Mucosa of rectum (tissue), 2 donors: ENCODE data around the gene E2F3.

ENCODE experiments used
- H3K27ac ChIP-seq, 2 donors: one replicate each; pipeline ENCODE4 v1.7.0; 2013; ENCODE audit warnings: inconsistent platforms in 2 of 2, low read depth in 2 of 2, low read length in 2 of 2
- H3K27me3 ChIP-seq, 2 donors: one replicate each; pipeline ENCODE4 v1.7.0; 2013; ENCODE audit warnings: low read length in 2 of 2; ENCODE audit not compliant: control insufficient read depth in 2 of 2, insufficient read depth in 2 of 2
- H3K36me3 ChIP-seq, 2 donors: one replicate each; pipeline ENCODE4 v1.7.0; 2013; ENCODE audit warnings: low read length in 2 of 2; ENCODE audit not compliant: control insufficient read depth in 2 of 2, insufficient read depth in 2 of 2
- H3K4me1 ChIP-seq, 2 donors: one replicate each; pipeline ENCODE4 v1.7.0; 2013; ENCODE audit warnings: low read length in 2 of 2, mild to moderate bottlenecking in 1 of 2; ENCODE audit not compliant: control insufficient read depth in 2 of 2, insufficient read depth in 2 of 2
- H3K4me3 ChIP-seq, 2 donors: one replicate each; pipeline ENCODE4 v1.7.0; 2013; ENCODE audit warnings: low read length in 2 of 2
- H3K9ac ChIP-seq, 2 donors: one replicate each; pipeline ENCODE4 v1.7.0; 2013; ENCODE audit warnings: low read length in 2 of 2, low read depth in 1 of 2, mild to moderate bottlenecking in 1 of 2
- H3K9me3 ChIP-seq, 2 donors: one replicate each; pipeline ENCODE4 v1.7.0; 2013; ENCODE audit warnings: low read length in 2 of 2; ENCODE audit not compliant: control insufficient read depth in 2 of 2
- donor health status: healthy.
- donor health status: Normal muscosa, but diverticular disease.

The E2F3 gene

GRCh38 chr6:20427856-20428255 is 26.2 kb downstream of the E2F3 start:
- Histone ChIP-seq H3K36me3 (peaks cover 0 to 3% of the 10 kb centered on the region in 2 donors), H3K4me1 (peaks cover 11 to 18% of the 10 kb centered on the region in 2 donors), H3K9me3 (no peaks in the 10 kb centered on the region), H3K9ac (no peak overlapping the region), H3K4me3 (peak overlapping the region in 1 of 2 donors; percentile 4), H3K27me3 (no peaks in the 10 kb centered on the region), H3K27ac (peak overlapping the region; percentile 28 to 64)

- H3K27ac ChIP-seq, result no peak overlapping the region
- peaks cover 2% of the 10 kb centered on the region in 2 donors for H3K4me1 ChIP-seq
- no peak overlapping the region for H3K4me3 ChIP-seq
- H3K36me3 ChIP-seq, result peaks cover 0 to 3% of the 10 kb centered on the region in 2 donors
- no peaks in the 10 kb centered on the region for H3K9me3 ChIP-seq
- no peak overlapping the region for H3K9ac ChIP-seq
- H3K27me3 ChIP-seq, result no peaks in the 10 kb centered on the region
Observed at GRCh38 chr6:20432692-20433091, 31.0 kb downstream of the E2F3 start.

GRCh38 chr6:20433321-20433720 is 31.6 kb downstream of the E2F3 start:
- no peak overlapping the region for H3K27ac ChIP-seq
- no peak overlapping the region for H3K9ac ChIP-seq
- peaks cover 0 to 2% of the 10 kb centered on the region in 2 donors for H3K4me1 ChIP-seq
- no peaks in the 10 kb centered on the region for H3K9me3 ChIP-seq
- peaks cover 0 to 3% of the 10 kb centered on the region in 2 donors for H3K36me3 ChIP-seq
- H3K4me3 ChIP-seq, result no peak overlapping the region
- no peaks in the 10 kb centered on the region for H3K27me3 ChIP-seq

GRCh38 chr6:20433929-20434328 is 32.2 kb downstream of the E2F3 start:
- Histone ChIP-seq H3K4me1 (peaks cover 0 to under 1% of the 10 kb centered on the region in 2 donors), H3K36me3 (peaks cover 0 to 3% of the 10 kb centered on the region in 2 donors), H3K27ac (no peak overlapping the region), H3K9ac (no peak overlapping the region), H3K4me3 (no peak overlapping the region), H3K27me3 (no peaks in the 10 kb centered on the region), H3K9me3 (no peaks in the 10 kb centered on the region)

- Histone ChIP-seq H3K4me1 (no peaks in the 10 kb centered on the region), H3K36me3 (peaks cover 0 to 5% of the 10 kb centered on the region in 2 donors), H3K9me3 (no peaks in the 10 kb centered on the region), H3K27ac (no peak overlapping the region), H3K27me3 (no peaks in the 10 kb centered on the region), H3K9ac (no peak overlapping the region), H3K4me3 (no peak overlapping the region)
Observed at GRCh38 chr6:20434766-20435165, 33.1 kb downstream of the E2F3 start.

GRCh38 chr6:20436719-20437118 is 35.0 kb downstream of the E2F3 start:
- H3K4me1 ChIP-seq, result no peaks in the 10 kb centered on the region

GRCh38 chr6:20437639-20438038 is 36.0 kb downstream of the E2F3 start:
- no peaks in the 10 kb centered on the region for H3K9me3 ChIP-seq
- H3K36me3 ChIP-seq, result peaks cover 0 to 5% of the 10 kb centered on the region in 2 donors
- H3K4me3 ChIP-seq, result no peak overlapping the region
- no peak overlapping the region for H3K27ac ChIP-seq
- H3K4me1 ChIP-seq, result no peaks in the 10 kb centered on the region
- no peaks in the 10 kb centered on the region for H3K27me3 ChIP-seq
- H3K9ac ChIP-seq, result no peak overlapping the region

More at GRCh38 chr6:20436719-20437118, 35.0 kb downstream of the E2F3 start:
- H3K27ac ChIP-seq, result no peak overlapping the region
- H3K9ac ChIP-seq, result no peak overlapping the region
- peaks cover 0 to 5% of the 10 kb centered on the region in 2 donors for H3K36me3 ChIP-seq
- no peaks in the 10 kb centered on the region for H3K9me3 ChIP-seq
- H3K4me3 ChIP-seq, result no peak overlapping the region
- no peaks in the 10 kb centered on the region for H3K27me3 ChIP-seq

GRCh38 chr6:20438462-20439070 is 36.9 kb downstream of the E2F3 start:
- Histone ChIP-seq H3K27me3 (no peaks in the 10 kb centered on the region), H3K9ac (no peak overlapping the region), H3K9me3 (no peaks in the 10 kb centered on the region), H3K4me1 (no peaks in the 10 kb centered on the region), H3K36me3 (peaks cover 0 to 5% of the 10 kb centered on the region in 2 donors), H3K27ac (no peak overlapping the region), H3K4me3 (no peak overlapping the region)

GRCh38 chr6:20439558-20439957 is 37.9 kb downstream of the E2F3 start:
- Histone ChIP-seq H3K4me3 (no peak overlapping the region), H3K27ac (no peak overlapping the region), H3K9ac (no peak overlapping the region), H3K9me3 (no peaks in the 10 kb centered on the region), H3K4me1 (no peaks in the 10 kb centered on the region), H3K36me3 (peaks cover 0 to 5% of the 10 kb centered on the region in 2 donors), H3K27me3 (no peaks in the 10 kb centered on the region)

GRCh38 chr6:20440296-20440695 is 38.6 kb downstream of the E2F3 start:
- Histone ChIP-seq H3K9ac (no peak overlapping the region), H3K27me3 (no peaks in the 10 kb centered on the region), H3K36me3 (peaks cover 0 to 8% of the 10 kb centered on the region in 2 donors), H3K4me1 (no peaks in the 10 kb centered on the region), H3K9me3 (no peaks in the 10 kb centered on the region), H3K27ac (no peak overlapping the region), H3K4me3 (no peak overlapping the region)
